Hepatocyte (in vitro differentiated cells): ENCODE data around the gene DIDO1. TPM values are rescaled to one million over a fixed set of nuclear protein-coding genes. Genes with fewer than 3 reads are reported as not detected.

Source experiments
- DNase-seq: peaks from one replicate; pipeline ENCODE4 v3.0.0-alpha.2; 2016; ENCODE audit warnings: low spot score
- H2AFZ ChIP-seq: fragments of 200-600 bp; sonication (generic); 2 replicates; pipeline ENCODE4 v1.6.0; 2016; ENCODE audit warnings: antibody characterized with exemption, mild to moderate bottlenecking
- H3K27ac ChIP-seq: fragments of 200-600 bp; sonication (generic); 2 replicates; pipeline ENCODE4 v1.5.1; 2016; ENCODE audit warnings: mild to moderate bottlenecking
- H3K27me3 ChIP-seq: fragments of 200-600 bp; sonication (generic); 2 replicates; pipeline ENCODE4 v1.6.1; 2016
- H3K36me3 ChIP-seq: fragments of 200-600 bp; sonication (generic); replicated peaks from 2 replicates; pipeline ENCODE4 v1.5.1; 2016; ENCODE audit warnings: low read depth; ENCODE audit not compliant: insufficient read depth
- H3K4me1 ChIP-seq: fragments of 200-600 bp; sonication (generic); 2 replicates; pipeline ENCODE4 v1.5.1; 2016; ENCODE audit warnings: mild to moderate bottlenecking, moderate library complexity; ENCODE audit not compliant: insufficient read depth
- H3K4me2 ChIP-seq: fragments of 200-600 bp; sonication (generic); 2 replicates; pipeline ENCODE4 v1.6.0; 2016
- H3K4me3 ChIP-seq: fragments of 200-600 bp; sonication (generic); 2 replicates; pipeline ENCODE4 v1.5.1; 2016; ENCODE audit warnings: mild to moderate bottlenecking
- H3K79me2 ChIP-seq: fragments of 200-600 bp; sonication (generic); 2 replicates; pipeline ENCODE4 v1.6.0; 2017; ENCODE audit warnings: mild to moderate bottlenecking
- H3K9me2 ChIP-seq: fragments of 200-600 bp; sonication (generic); replicated peaks from 2 replicates; pipeline ENCODE4 v1.6.0; 2017; ENCODE audit warnings: mild to moderate bottlenecking; ENCODE audit not compliant: insufficient read depth
- H3K9me3 ChIP-seq: fragments of 200-600 bp; sonication (generic); 2 replicates; pipeline ENCODE4 v1.5.1; 2016; ENCODE audit warnings: low read depth, mild to moderate bottlenecking
- H4K20me1 ChIP-seq: fragments of 200-600 bp; sonication (generic); 2 replicates; pipeline ENCODE4 v1.6.0; 2016; ENCODE audit warnings: mild to moderate bottlenecking; ENCODE audit not compliant: insufficient read depth, poor library complexity, severe bottlenecking
- EZH2 ChIP-seq: fragments of 200-600 bp; sonication (generic); IDR thresholded peaks from 2 replicates; pipeline ENCODE4 v1.6.1; 2016; ENCODE audit warnings: antibody characterized with exemption, mild to moderate bottlenecking, borderline replicate concordance
- EZH2phosphoT487 ChIP-seq: fragments of 200-600 bp; sonication (generic); IDR thresholded peaks from one replicate; pipeline ENCODE4 v1.6.1; 2018; ENCODE audit warnings: antibody characterized with exemption, mild to moderate bottlenecking, low read depth, moderate library complexity; ENCODE audit not compliant: unreplicated experiment, severe bottlenecking
- WGBS: methylation state at CpG from one replicate; pipeline ENCODE4 v1.1.6; 2016; ENCODE audit warnings: low lambda C conversion rate; ENCODE audit errors: missing lambda C conversion rate; 5-methylcytosine and 5-hydroxymethylcytosine counted together
- polyA plus RNA-seq: library from polyadenylated mRNA; unstranded; fragments of >200 nt; fragmentation: Nextera tagmentation; extraction: Ambion mirVana; gene quantifications from 2 replicates; pipeline ENCODE4 v1.2.1, GENCODE V29; 2016
- total RNA-seq: library from RNA; depleted of rRNA; stranded (reverse); fragments of >200 nt; gene quantifications from 2 replicates; pipeline ENCODE4 v1.2.3, GENCODE V29; 2014
- TF ChIP-seq, protein P1 (sequence below): fragments of 200-600 bp; sonication (generic); IDR thresholded peaks from 2 replicates; pipeline ENCODE4 v1.5.1; 2016; ENCODE audit warnings: antibody characterized with exemption, mild to moderate bottlenecking; ENCODE audit not compliant: poor library complexity

Gene DIDO1
- total and polyA plus RNA-seq, 2 experiments from 2014 or later, result 26.5 to 31.6 TPM

DNA sequence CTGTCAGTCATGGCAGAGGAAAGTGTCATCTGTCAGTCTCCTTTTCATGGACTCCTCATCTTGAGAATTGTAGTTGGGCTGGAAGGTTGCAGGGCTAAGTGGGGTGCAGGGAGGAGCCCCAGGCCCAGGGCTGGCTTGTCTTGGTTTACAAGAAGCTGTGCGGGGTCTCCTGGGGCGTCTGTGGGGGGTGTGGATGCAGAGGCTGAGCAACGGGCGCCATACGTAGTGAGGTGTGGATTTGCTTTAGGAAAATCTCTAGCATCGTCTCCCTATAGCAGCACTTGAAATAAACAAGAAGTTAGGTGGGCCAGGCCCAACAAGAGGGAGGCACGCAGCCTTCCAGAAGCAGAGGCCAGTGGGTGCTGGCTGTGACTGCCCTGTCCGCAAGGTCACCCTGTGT lies 24.4 kb upstream of the DIDO1 start:
- H3K4me2 ChIP-seq, result no peak overlapping the region

DNA sequence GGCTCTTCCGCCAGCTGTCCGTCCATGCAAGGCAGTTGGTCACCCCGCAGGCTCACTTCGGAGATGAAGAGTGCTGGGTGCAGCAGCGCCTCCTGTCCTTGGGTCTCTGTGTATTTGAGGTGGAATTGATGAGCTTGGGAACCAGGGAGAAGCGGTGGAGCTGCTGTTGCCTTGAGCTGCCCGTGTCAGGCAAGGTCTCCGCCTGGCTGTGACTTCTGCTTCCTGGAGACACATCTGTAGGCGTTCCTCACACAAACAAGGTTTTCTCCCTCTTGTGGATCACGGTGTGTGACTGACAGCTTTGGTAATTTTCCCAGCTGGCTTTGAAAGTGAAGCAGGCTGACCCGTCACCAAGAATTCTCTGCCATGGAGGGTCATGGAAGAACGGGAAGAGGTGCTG lies 23.7 kb upstream of the DIDO1 start:
- no peaks in the 10 kb centered on the region for H3K36me3 ChIP-seq
- no peaks in the 10 kb centered on the region for H3K9me2 ChIP-seq
- DNase-seq, result no peak
- H3K27ac ChIP-seq, result no peak overlapping the region
- no peaks in the 10 kb centered on the region for H3K9me3 ChIP-seq
- no peak overlapping the region for H3K4me3 ChIP-seq
- H2AFZ ChIP-seq, result no peak overlapping the region
- TF ChIP-seq EZH2 (no peak), EZH2phosphoT487 (no peak)
- TF ChIP-seq, protein P1, sequence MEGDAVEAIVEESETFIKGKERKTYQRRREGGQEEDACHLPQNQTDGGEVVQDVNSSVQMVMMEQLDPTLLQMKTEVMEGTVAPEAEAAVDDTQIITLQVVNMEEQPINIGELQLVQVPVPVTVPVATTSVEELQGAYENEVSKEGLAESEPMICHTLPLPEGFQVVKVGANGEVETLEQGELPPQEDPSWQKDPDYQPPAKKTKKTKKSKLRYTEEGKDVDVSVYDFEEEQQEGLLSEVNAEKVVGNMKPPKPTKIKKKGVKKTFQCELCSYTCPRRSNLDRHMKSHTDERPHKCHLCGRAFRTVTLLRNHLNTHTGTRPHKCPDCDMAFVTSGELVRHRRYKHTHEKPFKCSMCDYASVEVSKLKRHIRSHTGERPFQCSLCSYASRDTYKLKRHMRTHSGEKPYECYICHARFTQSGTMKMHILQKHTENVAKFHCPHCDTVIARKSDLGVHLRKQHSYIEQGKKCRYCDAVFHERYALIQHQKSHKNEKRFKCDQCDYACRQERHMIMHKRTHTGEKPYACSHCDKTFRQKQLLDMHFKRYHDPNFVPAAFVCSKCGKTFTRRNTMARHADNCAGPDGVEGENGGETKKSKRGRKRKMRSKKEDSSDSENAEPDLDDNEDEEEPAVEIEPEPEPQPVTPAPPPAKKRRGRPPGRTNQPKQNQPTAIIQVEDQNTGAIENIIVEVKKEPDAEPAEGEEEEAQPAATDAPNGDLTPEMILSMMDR, result no peak
- peaks cover 29% of the 10 kb centered on the region for H3K79me2 ChIP-seq
- peaks cover 3% of the 10 kb centered on the region for H4K20me1 ChIP-seq
- H3K4me2 ChIP-seq, result no peak overlapping the region
- 86% methylated on average over 12 of the region's 12 CpGs for WGBS
- H3K27me3 ChIP-seq, result no peaks in the 10 kb centered on the region
- H3K4me1 ChIP-seq, result peaks cover 26% of the 10 kb centered on the region

More for the DNA sequence above, 24.4 kb upstream of the DIDO1 start:
- no peaks in the 10 kb centered on the region for H3K36me3 ChIP-seq
- WGBS, result 95% methylated on average over 8 of the region's 8 CpGs
- no peak overlapping the region for H3K27ac ChIP-seq
- peaks cover 27% of the 10 kb centered on the region for H3K4me1 ChIP-seq
- no peaks in the 10 kb centered on the region for H3K27me3 ChIP-seq
- peaks cover 29% of the 10 kb centered on the region for H3K79me2 ChIP-seq
- peaks cover 3% of the 10 kb centered on the region for H4K20me1 ChIP-seq
- TF ChIP-seq, protein P1, result no peak
- TF ChIP-seq EZH2 (no peak), EZH2phosphoT487 (no peak)
- DNase-seq, result no peak
- H3K9me2 ChIP-seq, result no peaks in the 10 kb centered on the region
- H3K9me3 ChIP-seq, result no peaks in the 10 kb centered on the region
- H3K4me3 ChIP-seq, result no peak overlapping the region
- no peak overlapping the region for H2AFZ ChIP-seq

DNA sequence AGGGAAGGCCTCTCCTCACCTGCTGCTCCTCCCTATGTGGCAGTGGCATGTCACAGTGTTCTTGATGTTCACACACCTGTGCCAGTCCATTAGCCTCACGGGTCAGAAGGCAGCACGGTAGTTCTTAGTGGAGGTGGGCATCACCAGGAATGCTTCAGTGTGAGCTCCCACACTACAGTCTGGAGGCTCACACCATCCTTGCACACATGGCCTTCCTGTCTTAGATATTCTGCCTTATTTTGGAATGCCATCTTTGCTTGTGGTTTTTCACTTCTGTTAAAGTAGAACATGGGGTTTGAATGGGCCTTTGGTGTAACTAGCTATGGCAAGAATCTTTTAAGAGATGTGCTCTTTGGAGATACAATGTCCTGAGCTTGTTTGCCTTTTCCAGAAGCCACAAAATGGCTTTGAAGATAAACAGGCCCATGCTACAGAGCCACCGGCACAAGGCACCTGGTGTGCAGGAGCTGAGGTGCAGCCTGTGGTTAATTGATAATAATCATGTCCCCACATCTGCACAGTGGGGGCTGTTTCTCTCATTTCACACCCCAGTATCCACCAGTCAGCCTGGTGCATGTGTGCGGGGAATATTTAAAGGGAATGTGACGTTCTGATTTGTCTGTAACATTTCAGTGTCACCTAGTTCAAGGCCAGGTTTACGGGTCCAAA lies 23.0 kb upstream of the DIDO1 start:
- Histone ChIP-seq H3K4me2 (no peak overlapping the region), H3K79me2 (peaks cover 30% of the 10 kb centered on the region), H3K9me2 (no peaks in the 10 kb centered on the region), H2AFZ (no peak overlapping the region), H3K36me3 (no peaks in the 10 kb centered on the region), H3K4me3 (no peak overlapping the region), H3K27ac (no peak overlapping the region), H3K4me1 (peaks cover 19% of the 10 kb centered on the region), H3K27me3 (no peaks in the 10 kb centered on the region), H3K9me3 (no peaks in the 10 kb centered on the region), H4K20me1 (peaks cover 3% of the 10 kb centered on the region)
- WGBS, result 91% methylated on average over 6 of the region's 6 CpGs
- no peak for DNase-seq
- TF ChIP-seq, protein P1, result no peak
- TF ChIP-seq EZH2phosphoT487, result no peak
- TF ChIP-seq EZH2, result no peak
